Cardiac muscle cell (in vitro differentiated cells and primary cell): ENCODE data around the gene CTNND2. TPM values are rescaled to one million over a fixed set of nuclear protein-coding genes. Genes with fewer than 3 reads are reported as not detected.

ENCODE experiments used
- DNase-seq, 2 donors: peaks; one replicate each; pipeline versions ENCODE4 v3.0.0 to v3.0.0-alpha.2; 2010 to 2017; ENCODE audit warnings: low read depth in 1 of 2, low spot score in 1 of 2
- H3K27ac ChIP-seq: fragments of 200-600 bp; sonication (generic); 2 replicates; pipeline ENCODE4 v1.5.1; 2016
- H3K27me3 ChIP-seq: fragments of 200-600 bp; sonication (generic); 2 replicates; pipeline ENCODE4 v1.6.0; 2016; ENCODE audit warnings: control low read depth
- H3K36me3 ChIP-seq: fragments of 200-600 bp; sonication (generic); 2 replicates; pipeline ENCODE4 v1.5.1; 2016; ENCODE audit warnings: control low read depth
- H3K4me1 ChIP-seq: fragments of 200-600 bp; sonication (generic); 2 replicates; pipeline ENCODE4 v1.8.1; 2017; ENCODE audit warnings: low read depth, mild to moderate bottlenecking, mixed run types
- H3K4me3 ChIP-seq: fragments of 200-600 bp; sonication (generic); 2 replicates; pipeline ENCODE4 v1.5.1; 2016; ENCODE audit warnings: mild to moderate bottlenecking
- H3K9me3 ChIP-seq: fragments of 200-600 bp; sonication (generic); 2 replicates; pipeline ENCODE4 v1.5.1; 2017; ENCODE audit warnings: low read depth, mild to moderate bottlenecking, control low read depth
- CTCF ChIP-seq: IDR thresholded peaks from 2 replicates; pipeline ENCODE4 v1.5.1; 2012; ENCODE audit warnings: low read depth, mild to moderate bottlenecking, low read length
- polyA plus RNA-seq: library from polyadenylated mRNA; unstranded; fragments of >200 nt; fragmentation: Nextera tagmentation; extraction: Ambion mirVana; gene quantifications from 2 replicates; pipeline ENCODE4 v1.2.1, GENCODE V29; 2016
- total RNA-seq: library from RNA; depleted of rRNA; stranded (reverse); fragments of >200 nt; gene quantifications from 2 replicates; pipeline ENCODE4 v1.2.3, GENCODE V29; 2016

CTNND2 gene
- total and polyA plus RNA-seq, 2 experiments from 2014 or later, result 11.0 to 12.7 TPM

- Histone ChIP-seq H3K36me3 (no peaks in the 10 kb centered on the region), H3K9me3 (no peaks in the 10 kb centered on the region), H3K4me3 (no peak overlapping the region), H3K4me1 (no peaks in the 10 kb centered on the region), H3K27ac (no peak overlapping the region), H3K27me3 (no peaks in the 10 kb centered on the region)
- no peak for TF ChIP-seq CTCF
- DNase-seq, result no peak
These were observed 630.9 kb downstream of the CTNND2 start for GRCh38 chr5:11273180-11273903.

GRCh38 chr5:11269515-11269914 is 634.7 kb downstream of the CTNND2 start:
- Histone ChIP-seq H3K27ac (no peak overlapping the region), H3K9me3 (no peaks in the 10 kb centered on the region), H3K27me3 (no peaks in the 10 kb centered on the region), H3K36me3 (no peaks in the 10 kb centered on the region), H3K4me3 (no peak overlapping the region), H3K4me1 (no peaks in the 10 kb centered on the region)
- DNase-seq, result no peak
- no peak for TF ChIP-seq CTCF

- no peak overlapping the region for H3K4me3 ChIP-seq
- no peaks in the 10 kb centered on the region for H3K9me3 ChIP-seq
- TF ChIP-seq CTCF, result no peak
- DNase-seq, result no peak
- no peaks in the 10 kb centered on the region for H3K4me1 ChIP-seq
- no peaks in the 10 kb centered on the region for H3K27me3 ChIP-seq
- no peak overlapping the region for H3K27ac ChIP-seq
- H3K36me3 ChIP-seq, result no peaks in the 10 kb centered on the region
These were observed 635.4 kb downstream of the CTNND2 start for GRCh38 chr5:11268891-11269290.

GRCh38 chr5:11266331-11266730 is 637.9 kb downstream of the CTNND2 start:
- no peaks in the 10 kb centered on the region for H3K4me1 ChIP-seq
- no peak for TF ChIP-seq CTCF
- DNase-seq, result no peak
- H3K9me3 ChIP-seq, result no peaks in the 10 kb centered on the region
- H3K4me3 ChIP-seq, result no peak overlapping the region
- H3K27ac ChIP-seq, result no peak overlapping the region
- H3K36me3 ChIP-seq, result no peaks in the 10 kb centered on the region
- H3K27me3 ChIP-seq, result no peaks in the 10 kb centered on the region

GRCh38 chr5:11261241-11261640 is 643.0 kb downstream of the CTNND2 start:
- no peak overlapping the region for H3K4me3 ChIP-seq
- H3K27ac ChIP-seq, result no peak overlapping the region
- H3K36me3 ChIP-seq, result no peaks in the 10 kb centered on the region
- no peak for TF ChIP-seq CTCF
- H3K4me1 ChIP-seq, result no peaks in the 10 kb centered on the region
- H3K27me3 ChIP-seq, result no peaks in the 10 kb centered on the region
- no peak for DNase-seq
- no peaks in the 10 kb centered on the region for H3K9me3 ChIP-seq

GRCh38 chr5:11258001-11258400 is 646.2 kb downstream of the CTNND2 start:
- no peaks in the 10 kb centered on the region for H3K9me3 ChIP-seq
- no peaks in the 10 kb centered on the region for H3K4me1 ChIP-seq
- no peaks in the 10 kb centered on the region for H3K27me3 ChIP-seq
- H3K27ac ChIP-seq, result no peak overlapping the region
- DNase-seq, result no peak
- no peak for TF ChIP-seq CTCF
- H3K36me3 ChIP-seq, result no peaks in the 10 kb centered on the region
- no peak overlapping the region for H3K4me3 ChIP-seq
